ENCODE measurements around the gene CALHM6.
A peak's percentile ranks its signal among the peaks of the same experiment; 100 is the strongest.

The CALHM6 gene

DNA sequence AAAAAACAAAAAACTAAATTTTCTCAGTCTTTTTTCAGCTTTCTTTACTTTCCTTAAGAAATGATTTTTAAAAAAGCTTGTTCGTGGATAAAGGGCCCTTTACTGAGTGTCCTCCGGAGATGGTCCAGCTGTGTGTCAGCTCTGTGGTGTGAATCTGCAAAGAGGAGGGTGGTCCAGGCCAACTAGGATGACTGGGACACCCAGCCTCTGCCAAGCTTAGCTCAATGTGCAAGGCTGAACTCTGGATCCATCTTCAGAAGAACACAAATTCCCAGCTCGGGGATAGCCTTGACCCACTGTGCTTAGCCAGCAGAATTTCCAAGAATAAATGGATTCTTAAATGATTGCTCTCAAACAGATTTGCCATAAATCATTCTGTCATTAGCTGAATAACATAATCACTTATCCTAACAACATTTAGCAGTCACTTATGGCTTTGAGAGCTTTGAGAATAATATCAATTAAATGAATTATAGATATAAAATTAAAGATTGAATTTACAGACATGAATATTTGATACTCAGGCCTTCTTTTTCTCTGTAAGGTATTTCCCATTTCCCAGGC is 36.0 kb downstream of the CALHM6 start:
- Histone ChIP-seq H3K9me3 (ENCODE audit: insufficient read depth, low read length) (no peaks in the 10 kb centered on the region), H3K27me3 (ENCODE audit: insufficient read depth, insufficient read length) (no peaks in the 10 kb centered on the region), H3K4me1 (ENCODE audit: insufficient read depth, insufficient read length) (no peaks in the 10 kb centered on the region), H3K4me3 (ENCODE audit: insufficient read length, low read depth) (no peak overlapping the region), H3K9ac (ENCODE audit: insufficient read length, low read depth) (no peak overlapping the region), H3K36me3 (ENCODE audit: insufficient read depth, insufficient read length, low read length) (no peaks in the 10 kb centered on the region)
- no peak for TF ChIP-seq SUZ12 (IDR thresholded peaks at IDR 0.05; ENCODE audit: extremely low read depth, insufficient read depth, insufficient read length)
- no peak for TF ChIP-seq YY1 (IDR thresholded peaks at IDR 0.05; ENCODE audit: insufficient read depth, insufficient read length)
- no peak for TF ChIP-seq ZNF274 (IDR thresholded peaks at IDR 0.05; ENCODE audit: low read depth, low read length)
- DNase-seq (ENCODE audit: low read depth, low spot score), result no peak

DNA sequence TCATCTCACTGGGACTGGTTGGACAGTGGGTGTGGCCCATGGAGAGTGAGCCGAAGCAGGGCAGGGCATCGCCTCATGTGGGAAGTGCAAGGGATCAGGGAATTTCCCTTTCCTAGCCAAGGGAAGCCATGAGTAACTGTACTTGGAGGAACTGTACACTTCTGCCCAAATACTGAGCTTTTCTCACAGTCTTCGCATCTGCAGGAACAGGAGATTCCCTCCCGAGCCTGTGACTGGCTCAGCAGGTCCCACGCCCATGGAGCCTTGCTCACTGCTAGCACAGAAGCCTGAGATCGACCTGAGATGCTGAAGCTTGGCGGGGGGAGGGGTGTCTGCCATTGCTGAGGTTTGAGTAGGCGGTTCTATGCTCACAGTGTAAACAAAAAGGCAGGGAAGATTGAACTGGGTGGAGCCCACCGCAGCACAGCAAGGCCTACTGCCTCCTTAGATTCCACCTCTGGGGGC is 39.8 kb downstream of the CALHM6 start:
- H3K9me3 ChIP-seq (ENCODE audit: insufficient read depth, low read length), result no peaks in the 10 kb centered on the region
- DNase-seq (ENCODE audit: low read depth, low spot score), result peak; percentile 36
- no peaks in the 10 kb centered on the region for H3K27me3 ChIP-seq (ENCODE audit: insufficient read depth, insufficient read length)
- H3K4me3 ChIP-seq (ENCODE audit: insufficient read length, low read depth), result no peak overlapping the region
- no peaks in the 10 kb centered on the region for H3K36me3 ChIP-seq (ENCODE audit: insufficient read depth, insufficient read length, low read length)
- no peak overlapping the region for H3K9ac ChIP-seq (ENCODE audit: insufficient read length, low read depth)
- TF ChIP-seq SUZ12 (IDR thresholded peaks at IDR 0.05; ENCODE audit: extremely low read depth, insufficient read depth, insufficient read length) (no peak), YY1 (IDR thresholded peaks at IDR 0.05; ENCODE audit: insufficient read depth, insufficient read length) (no peak), ZNF274 (IDR thresholded peaks at IDR 0.05; ENCODE audit: low read depth, low read length) (no peak)
- no peaks in the 10 kb centered on the region for H3K4me1 ChIP-seq (ENCODE audit: insufficient read depth, insufficient read length)

DNA sequence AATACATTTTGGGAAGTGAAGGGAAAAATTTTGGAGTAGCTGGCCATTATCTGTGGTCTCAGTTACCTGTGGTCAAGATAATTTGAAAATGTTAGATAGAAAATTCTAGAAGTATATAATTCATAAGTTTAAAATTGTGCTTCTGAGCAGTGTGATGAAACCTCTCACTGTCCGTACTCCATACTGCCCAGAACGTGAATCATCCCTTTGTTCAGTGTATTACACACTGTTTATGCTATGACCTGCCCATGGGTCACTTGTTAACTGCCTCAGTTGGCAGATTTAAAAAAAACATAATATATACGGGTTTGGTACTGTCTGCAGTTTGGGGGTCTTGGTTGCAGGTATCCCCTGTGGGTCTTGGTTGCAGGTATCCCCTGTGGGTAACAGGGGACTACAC is 46.1 kb downstream of the CALHM6 start:
- H3K9me3 ChIP-seq (ENCODE audit: insufficient read depth, low read length), result no peaks in the 10 kb centered on the region
- no peak overlapping the region for H3K4me3 ChIP-seq (ENCODE audit: insufficient read length, low read depth)
- H3K36me3 ChIP-seq (ENCODE audit: insufficient read depth, insufficient read length, low read length), result no peaks in the 10 kb centered on the region
- H3K4me1 ChIP-seq (ENCODE audit: insufficient read depth, insufficient read length), result no peaks in the 10 kb centered on the region
- H3K9ac ChIP-seq (ENCODE audit: insufficient read length, low read depth), result no peak overlapping the region
- no peaks in the 10 kb centered on the region for H3K27me3 ChIP-seq (ENCODE audit: insufficient read depth, insufficient read length)
- TF ChIP-seq ZNF274 (IDR thresholded peaks at IDR 0.05; ENCODE audit: low read depth, low read length) (no peak), YY1 (IDR thresholded peaks at IDR 0.05; ENCODE audit: insufficient read depth, insufficient read length) (no peak), SUZ12 (IDR thresholded peaks at IDR 0.05; ENCODE audit: extremely low read depth, insufficient read depth, insufficient read length) (no peak)
- no peak for DNase-seq (ENCODE audit: low read depth, low spot score)

DNA sequence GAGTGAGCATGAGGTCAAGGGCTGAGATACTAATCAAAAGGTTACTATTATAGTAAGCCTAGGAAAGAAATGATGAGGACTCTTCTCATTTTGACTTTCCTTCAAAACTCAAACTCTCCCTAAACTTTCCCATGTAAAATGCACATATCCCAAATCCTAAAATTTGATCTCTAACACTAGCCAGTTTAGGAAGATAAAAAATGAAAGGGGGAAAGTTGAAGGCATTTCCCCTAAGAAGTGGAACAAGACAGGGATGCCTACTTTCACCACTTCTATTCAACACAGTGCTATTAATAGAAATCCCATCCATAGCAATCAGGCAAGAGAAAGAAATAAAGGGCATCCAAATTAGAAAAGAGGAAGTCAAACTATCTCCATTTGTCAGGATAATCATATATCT is 47.4 kb downstream of the CALHM6 start:
- TF ChIP-seq YY1 (IDR thresholded peaks at IDR 0.05; ENCODE audit: insufficient read depth, insufficient read length) (no peak), SUZ12 (IDR thresholded peaks at IDR 0.05; ENCODE audit: extremely low read depth, insufficient read depth, insufficient read length) (no peak), ZNF274 (IDR thresholded peaks at IDR 0.05; ENCODE audit: low read depth, low read length) (no peak)
- no peaks in the 10 kb centered on the region for H3K4me1 ChIP-seq (ENCODE audit: insufficient read depth, insufficient read length)
- no peak for DNase-seq (ENCODE audit: low read depth, low spot score)
- no peak overlapping the region for H3K9ac ChIP-seq (ENCODE audit: insufficient read length, low read depth)
- no peaks in the 10 kb centered on the region for H3K36me3 ChIP-seq (ENCODE audit: insufficient read depth, insufficient read length, low read length)
- H3K4me3 ChIP-seq (ENCODE audit: insufficient read length, low read depth), result no peak overlapping the region
- H3K9me3 ChIP-seq (ENCODE audit: insufficient read depth, low read length), result no peaks in the 10 kb centered on the region
- H3K27me3 ChIP-seq (ENCODE audit: insufficient read depth, insufficient read length), result no peaks in the 10 kb centered on the region

DNA sequence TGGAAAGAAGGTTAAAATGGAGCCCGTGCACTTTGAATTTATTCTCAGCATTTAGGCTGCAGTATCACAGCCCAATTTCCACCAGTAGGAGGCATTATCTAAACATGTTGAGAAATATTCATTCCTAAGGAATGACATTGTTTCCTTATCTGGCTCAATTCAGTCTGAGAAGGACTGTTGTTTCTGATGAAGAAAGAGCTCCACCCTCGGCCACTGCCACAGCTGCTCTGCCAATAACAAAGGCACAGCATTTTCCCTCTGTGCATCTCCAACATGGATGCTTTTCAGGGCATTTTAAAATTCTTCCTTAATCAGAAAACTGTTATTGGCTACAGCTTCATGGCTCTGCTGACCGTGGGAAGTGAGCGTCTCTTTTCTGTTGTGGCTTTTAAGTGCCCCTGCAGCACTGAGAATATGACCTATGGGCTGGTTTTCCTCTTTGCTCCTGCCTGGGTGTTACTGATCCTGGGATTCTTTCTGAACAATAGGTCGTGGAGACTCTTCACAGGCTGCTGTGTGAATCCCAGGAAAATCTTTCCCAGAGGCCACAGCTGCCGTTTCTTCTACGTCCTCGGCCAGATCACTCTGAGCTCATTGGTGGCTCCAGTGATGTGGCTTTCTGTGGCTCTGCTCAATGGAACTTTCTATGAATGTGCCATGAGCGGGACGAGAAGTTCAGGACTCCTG is 50.4 kb downstream of the CALHM6 start, which contains the start of gene CALHM5:
TSS of gene CALHM5 (plus strand) at position 216 of the 687 bp plus-strand sequence. CDS start at position 274, 58 bp downstream.
- no peaks in the 10 kb centered on the region for H3K36me3 ChIP-seq (ENCODE audit: insufficient read depth, insufficient read length, low read length)
- H3K4me3 ChIP-seq (ENCODE audit: insufficient read length, low read depth), result no peak within 1 kb of the TSS
- TF ChIP-seq YY1 (IDR thresholded peaks at IDR 0.05; ENCODE audit: insufficient read depth, insufficient read length) (no peak), ZNF274 (IDR thresholded peaks at IDR 0.05; ENCODE audit: low read depth, low read length) (no peak), SUZ12 (IDR thresholded peaks at IDR 0.05; ENCODE audit: extremely low read depth, insufficient read depth, insufficient read length) (no peak)
- H3K9me3 ChIP-seq (ENCODE audit: insufficient read depth, low read length), result no peaks in the 10 kb centered on the region
- no peak for DNase-seq (ENCODE audit: low read depth, low spot score)
- H3K27me3 ChIP-seq (ENCODE audit: insufficient read depth, insufficient read length), result no peaks in the 10 kb centered on the region
- H3K9ac ChIP-seq (ENCODE audit: insufficient read length, low read depth), result no peak within 1 kb of the TSS
- H3K4me1 ChIP-seq (ENCODE audit: insufficient read depth, insufficient read length), result no peaks in the 10 kb centered on the region

DNA sequence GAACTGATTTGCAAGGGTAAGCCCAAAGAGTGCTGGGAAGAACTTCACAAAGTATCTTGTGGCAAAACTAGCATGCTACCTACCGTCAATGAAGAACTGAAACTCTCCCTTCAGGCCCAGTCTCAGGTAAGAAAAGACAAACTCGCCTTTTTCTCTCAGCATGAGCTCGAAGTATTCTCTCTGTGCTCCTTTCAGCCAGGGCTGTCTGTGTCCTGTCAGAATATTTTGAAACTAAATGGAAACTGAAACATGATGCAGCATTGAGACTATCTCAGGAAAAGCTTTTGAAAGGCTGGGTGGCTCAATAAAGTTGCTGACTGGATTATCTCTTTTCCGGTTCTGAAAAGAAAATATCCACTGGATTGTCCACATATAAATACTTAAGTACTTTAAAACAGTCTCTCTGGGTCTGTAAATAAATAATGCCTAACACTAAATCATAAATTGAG is 51.0 kb downstream of the CALHM6 start:
- H3K9ac ChIP-seq (ENCODE audit: insufficient read length, low read depth), result no peak overlapping the region

DNA sequence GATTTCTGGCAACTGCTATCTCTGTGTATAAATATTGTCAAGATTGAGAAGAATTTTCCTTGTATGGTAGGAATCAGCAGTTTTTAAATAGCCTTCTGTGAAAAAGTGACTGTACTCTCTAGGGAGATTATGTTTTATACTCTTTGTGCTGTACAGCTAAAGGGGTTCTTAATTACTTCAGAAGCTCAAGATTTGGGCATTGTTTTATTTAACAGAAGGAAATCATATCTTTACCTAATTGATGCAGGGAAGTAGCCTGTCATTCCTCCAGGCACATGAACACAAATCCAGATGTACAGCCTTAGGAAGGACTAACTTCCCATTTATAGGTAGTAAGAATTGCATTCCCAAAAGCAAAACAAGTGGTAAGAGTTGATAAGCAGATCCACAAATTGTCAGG is 51.6 kb downstream of the CALHM6 start:
- Histone ChIP-seq H3K9ac (ENCODE audit: insufficient read length, low read depth) (no peak overlapping the region), H3K4me3 (ENCODE audit: insufficient read length, low read depth) (no peak overlapping the region), H3K4me1 (ENCODE audit: insufficient read depth, insufficient read length) (no peaks in the 10 kb centered on the region), H3K36me3 (ENCODE audit: insufficient read depth, insufficient read length, low read length) (no peaks in the 10 kb centered on the region), H3K27me3 (ENCODE audit: insufficient read depth, insufficient read length) (no peaks in the 10 kb centered on the region), H3K9me3 (ENCODE audit: insufficient read depth, low read length) (no peaks in the 10 kb centered on the region)
- no peak for DNase-seq (ENCODE audit: low read depth, low spot score)
- TF ChIP-seq SUZ12 (IDR thresholded peaks at IDR 0.05; ENCODE audit: extremely low read depth, insufficient read depth, insufficient read length), result no peak
- TF ChIP-seq YY1 (IDR thresholded peaks at IDR 0.05; ENCODE audit: insufficient read depth, insufficient read length), result no peak

More for the DNA sequence above, 51.0 kb downstream of the CALHM6 start:
- H3K4me1 ChIP-seq (ENCODE audit: insufficient read depth, insufficient read length), result no peaks in the 10 kb centered on the region
- no peaks in the 10 kb centered on the region for H3K27me3 ChIP-seq (ENCODE audit: insufficient read depth, insufficient read length)
- no peak for DNase-seq (ENCODE audit: low read depth, low spot score)
- no peaks in the 10 kb centered on the region for H3K9me3 ChIP-seq (ENCODE audit: insufficient read depth, low read length)
- no peak for TF ChIP-seq SUZ12 (IDR thresholded peaks at IDR 0.05; ENCODE audit: extremely low read depth, insufficient read depth, insufficient read length)
- TF ChIP-seq YY1 (IDR thresholded peaks at IDR 0.05; ENCODE audit: insufficient read depth, insufficient read length), result no peak
- no peak for TF ChIP-seq ZNF274 (IDR thresholded peaks at IDR 0.05; ENCODE audit: low read depth, low read length)
- no peak overlapping the region for H3K4me3 ChIP-seq (ENCODE audit: insufficient read length, low read depth)
- H3K36me3 ChIP-seq (ENCODE audit: insufficient read depth, insufficient read length, low read length), result no peaks in the 10 kb centered on the region
